G401.6 (cell line): ENCODE data around the gene MYOM1.
"Not testable (repeated sequence)": the region's sequence is repeated elsewhere in the genome, so short reads cannot be mapped to it uniquely, and the experiment has no call there.

Experiments
- FAIRE-seq: peaks from 2 replicates; lab custom pipeline; 2012; peaks lifted over from hg19 to GRCh38; lab: Jason Lieb, UNC

MYOM1 gene

DNA sequence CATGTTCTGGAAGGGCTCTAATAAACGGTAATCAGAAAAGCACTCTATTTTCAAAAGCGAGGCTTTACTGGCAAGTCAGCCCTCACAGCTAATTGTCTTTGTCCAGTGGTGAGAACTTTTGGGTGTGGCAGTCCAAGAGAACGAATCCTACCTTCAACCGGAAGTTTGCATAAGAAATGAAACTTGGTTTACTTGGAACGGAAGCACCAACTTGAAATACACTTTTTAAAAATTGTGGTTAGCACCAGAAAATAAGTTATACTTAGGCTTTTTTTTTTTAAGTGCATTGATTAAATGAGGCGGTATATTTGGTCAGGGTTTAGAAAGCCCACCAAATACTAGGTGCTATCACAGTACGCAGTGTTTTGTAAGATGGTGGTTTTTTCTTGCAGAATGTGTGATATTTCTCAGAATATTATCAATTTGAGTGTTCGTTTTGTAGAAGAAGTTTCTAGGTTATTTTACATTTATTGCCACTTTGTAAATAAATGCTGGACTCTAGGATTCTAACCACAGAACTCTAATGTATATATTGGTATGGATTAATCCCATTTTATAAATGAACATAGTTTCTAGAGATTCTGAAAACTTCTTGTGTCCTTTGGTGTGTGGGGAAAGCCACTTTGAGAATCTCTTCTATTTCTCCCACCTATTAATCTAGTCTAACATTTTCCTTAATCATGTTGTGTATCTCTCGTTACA lies 29.0 kb upstream of the MYOM1 start:
- FAIRE-seq: no peak

DNA sequence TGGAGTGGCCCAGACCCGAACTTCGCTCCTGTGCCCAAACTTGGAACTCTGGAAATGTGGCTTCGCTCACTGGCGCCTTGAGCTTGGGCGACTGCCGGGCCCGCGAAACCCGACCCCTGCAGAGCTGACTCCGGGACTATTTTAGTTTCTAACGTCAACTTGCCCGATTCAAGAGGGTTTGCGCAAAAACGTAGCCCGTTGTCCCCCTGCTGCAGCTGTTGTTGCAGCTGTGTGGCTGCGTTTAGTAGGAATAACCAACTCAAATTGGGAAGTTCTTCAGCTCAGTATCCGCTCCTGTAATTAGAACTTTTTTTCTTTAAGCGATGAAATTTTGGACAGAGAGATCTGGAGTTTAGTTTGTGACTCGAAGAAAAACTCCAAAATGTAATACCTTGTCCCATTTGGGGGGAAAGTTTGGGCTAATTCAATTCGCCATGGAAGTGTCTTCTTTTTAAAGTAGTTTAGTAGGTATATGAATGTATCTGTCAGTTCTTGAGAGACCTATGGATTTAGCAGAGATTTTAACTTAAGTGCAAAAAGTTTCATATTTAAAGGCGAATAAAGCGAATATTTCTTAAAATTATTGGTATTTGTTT lies 28.4 kb upstream of the MYOM1 start:
- no peak for FAIRE-seq

DNA sequence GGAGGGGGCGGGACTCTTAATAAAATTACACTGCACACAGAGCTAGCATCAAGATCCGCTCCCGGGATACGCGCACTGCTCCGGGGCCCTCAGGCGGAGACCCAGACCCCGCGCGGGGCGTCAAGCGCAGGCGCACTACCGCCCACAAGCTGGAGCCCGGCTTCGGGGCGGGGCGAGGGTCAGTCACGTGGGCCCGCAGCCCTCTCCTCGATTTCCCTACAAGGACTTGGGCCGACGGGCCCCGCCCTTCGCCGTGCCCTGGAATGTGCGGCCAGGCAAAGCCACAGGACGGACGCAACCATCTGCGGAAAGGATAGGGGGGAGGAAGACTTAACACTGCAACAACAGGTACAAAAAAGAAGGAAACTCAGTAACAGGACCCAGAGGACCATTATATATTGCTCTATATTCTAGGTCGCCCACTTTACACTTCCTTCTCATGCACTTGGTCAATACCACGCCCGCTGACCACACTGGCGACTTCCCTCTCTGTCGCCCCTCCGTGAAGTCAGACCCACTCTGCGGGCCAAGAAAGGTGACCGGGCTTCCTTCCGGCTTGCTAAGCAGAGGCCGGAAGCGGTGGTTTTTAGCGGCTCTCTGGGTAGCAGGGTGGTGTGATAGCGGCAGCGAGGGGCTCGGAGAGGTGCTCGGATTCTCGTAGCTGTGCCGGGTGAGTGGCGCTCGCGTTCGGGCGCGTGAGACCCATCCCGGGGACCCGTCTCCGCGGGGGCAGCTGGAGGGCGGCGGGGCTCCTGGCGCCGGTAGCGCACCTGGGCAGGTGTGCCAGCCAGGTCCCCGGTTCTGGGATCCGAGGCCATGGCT lies 27.7 kb upstream of the MYOM1 start, which contains the start of gene MYL12A:
Gene MYL12A (plus strand): TSS at position 562 of the 822 bp plus-strand sequence. CDS start 5,447 bp downstream, outside the sequence.
- peak; percentile 93 for FAIRE-seq

DNA sequence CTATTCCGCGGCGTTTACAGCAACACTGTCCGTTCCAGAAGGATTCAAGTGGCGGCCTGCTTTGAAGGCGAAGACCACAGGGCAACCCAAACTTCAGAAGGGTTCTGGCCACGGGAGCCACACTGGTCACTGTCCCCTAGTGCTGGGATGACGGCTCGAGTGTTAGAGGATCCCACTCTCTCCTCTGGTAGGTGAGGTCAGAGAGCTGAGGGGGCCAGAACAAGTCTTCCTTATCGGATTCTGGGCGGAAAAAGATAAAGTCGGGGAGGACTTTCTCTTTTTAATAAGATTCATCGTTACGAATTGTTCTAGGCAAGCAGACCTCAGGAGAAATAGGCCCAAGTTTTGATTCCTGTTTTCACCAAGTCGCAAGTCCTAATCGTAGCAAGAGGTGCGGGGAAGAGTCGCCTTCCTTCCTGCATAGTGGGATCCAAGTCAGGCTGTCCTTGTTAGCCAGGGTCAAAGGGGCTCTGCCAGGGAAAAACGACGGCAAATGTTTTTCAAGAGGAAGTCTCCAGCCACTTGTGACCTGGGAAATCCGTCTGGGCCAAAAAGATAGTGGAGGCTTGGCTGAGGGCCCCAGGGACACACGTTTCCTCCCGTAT lies 27.0 kb upstream of the MYOM1 start:
- FAIRE-seq: no peak

DNA sequence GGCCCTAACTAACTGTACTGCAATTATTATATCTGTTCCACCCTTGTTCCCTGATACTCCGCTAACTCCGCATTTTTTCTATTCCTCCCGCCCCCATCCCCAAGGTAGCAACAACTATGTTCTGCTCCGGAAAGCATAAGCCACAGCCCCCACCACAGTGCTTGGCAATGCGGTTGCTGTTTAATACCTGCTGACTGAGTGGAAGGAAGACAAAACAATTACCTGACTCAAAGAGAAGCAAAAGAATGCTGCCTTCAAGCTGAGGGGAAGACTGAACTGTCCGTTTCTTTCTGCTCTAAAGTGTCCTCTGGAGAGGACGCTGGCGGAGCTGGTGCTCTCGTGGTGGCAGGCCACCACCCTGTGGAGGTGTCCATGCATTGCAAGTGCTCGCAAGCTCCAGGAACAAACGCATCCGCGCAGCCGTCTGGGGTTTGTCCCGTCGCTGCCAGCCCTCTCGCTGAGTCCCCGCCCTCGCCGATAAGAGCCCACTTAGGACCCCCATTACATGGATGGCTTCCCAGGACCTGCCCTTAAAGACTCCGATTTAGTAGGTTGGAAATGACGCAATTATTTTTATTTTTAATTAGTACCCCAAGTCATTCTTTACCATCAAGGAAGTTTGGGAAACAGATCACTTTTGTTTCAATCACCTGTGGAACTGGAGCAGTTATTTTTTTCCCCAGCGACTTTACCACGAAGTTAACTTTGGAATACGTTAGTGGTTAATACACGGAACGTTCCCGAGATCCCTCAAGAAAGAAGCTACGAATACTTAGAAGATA lies 26.3 kb upstream of the MYOM1 start:
- no peak for FAIRE-seq

DNA sequence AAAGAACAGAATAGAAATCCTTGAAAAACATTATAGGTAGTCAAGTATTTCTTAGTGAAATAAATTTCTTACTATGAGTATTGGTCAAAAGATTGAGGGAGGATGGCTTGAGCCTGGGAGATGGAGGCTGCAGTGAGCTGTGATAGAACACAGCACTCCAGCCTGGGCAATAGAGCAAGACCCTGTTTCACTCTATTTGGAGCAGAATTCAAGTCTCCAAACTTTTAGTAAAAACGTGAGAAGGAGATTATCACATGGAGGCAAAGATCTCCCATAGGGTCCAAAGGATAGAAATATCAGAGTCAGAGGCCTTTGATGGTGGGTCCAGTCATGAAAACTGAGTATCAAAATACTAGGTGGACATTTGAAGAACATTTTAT lies 25.4 kb upstream of the MYOM1 start:
- FAIRE-seq: no peak

DNA sequence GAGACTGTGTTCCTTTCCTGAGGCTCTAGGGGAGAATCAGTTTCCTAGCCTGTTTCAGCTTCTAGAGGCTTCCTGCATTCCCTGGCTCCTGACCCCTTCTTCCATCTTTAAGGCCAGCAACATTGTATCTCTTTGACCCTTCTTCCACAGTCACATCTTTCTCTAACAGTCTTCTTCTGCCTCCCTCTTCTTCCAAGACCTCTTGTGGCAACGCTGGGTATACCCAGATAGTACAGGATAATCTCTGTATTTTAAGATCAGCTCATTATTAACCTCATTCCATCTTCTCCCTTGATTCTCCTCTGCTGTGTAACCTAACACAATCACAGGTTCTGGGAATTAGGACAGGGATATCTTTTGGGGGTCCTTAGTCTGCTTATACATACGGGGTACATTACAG lies 19.0 kb upstream of the MYOM1 start:
- FAIRE-seq: no peak

DNA sequence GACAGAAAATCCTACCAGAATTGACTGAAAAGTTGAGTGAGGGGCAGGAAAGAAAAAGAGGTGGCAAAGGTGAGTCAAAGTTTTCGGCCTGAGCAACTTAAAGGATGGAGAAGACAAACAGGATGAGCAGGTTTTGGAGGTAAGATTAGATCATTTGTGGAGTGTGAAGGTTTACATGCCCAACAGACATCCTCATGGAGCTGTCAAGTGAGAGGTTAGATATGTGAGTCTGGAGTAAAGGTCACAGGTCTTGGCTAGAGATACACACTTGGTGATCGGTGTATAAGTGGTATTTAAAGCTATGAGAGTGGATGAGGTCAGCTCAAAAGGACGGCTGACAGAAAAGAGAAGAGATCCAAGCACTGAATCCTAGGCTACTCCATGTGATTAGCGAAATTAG lies 16.7 kb upstream of the MYOM1 start:
- FAIRE-seq: no peak

DNA sequence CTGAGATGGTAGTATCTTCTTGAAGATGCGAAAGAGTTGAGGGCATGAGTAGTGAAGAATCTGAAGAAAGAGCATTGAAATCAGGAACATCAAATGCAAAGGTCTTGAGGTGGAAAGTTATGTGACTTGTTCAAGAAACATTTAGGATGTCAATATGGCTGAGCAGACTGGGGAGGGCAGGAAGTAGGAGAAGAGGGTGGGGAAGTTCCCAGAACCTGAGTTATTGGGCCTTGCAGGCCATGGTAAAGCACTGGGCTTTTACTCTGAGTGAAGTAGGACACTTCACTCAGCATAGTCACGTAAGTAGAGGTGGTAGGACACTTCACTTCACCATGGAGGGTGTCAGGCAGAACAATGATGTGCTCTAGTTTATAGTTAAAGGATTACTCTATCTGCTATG lies 16.1 kb upstream of the MYOM1 start:
- no peak for FAIRE-seq

DNA sequence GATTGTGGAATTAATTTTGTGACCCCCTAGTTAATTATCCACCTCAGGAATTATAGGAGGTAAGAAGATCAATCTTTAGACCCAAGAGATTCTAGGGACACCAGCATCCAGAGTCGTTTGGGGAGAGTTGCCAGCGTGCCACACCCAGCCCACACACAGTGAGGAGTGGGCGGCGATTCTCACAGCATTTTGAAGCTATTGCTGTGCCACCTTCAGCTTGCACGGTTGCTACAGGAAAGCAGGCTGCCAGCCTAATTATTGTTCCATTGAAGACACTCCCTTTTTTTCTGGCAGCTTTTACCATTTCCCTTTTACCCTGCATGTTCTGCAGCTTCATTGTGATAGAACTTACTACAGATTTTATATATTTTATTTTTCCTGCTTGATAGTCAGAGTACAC lies 14.7 kb upstream of the MYOM1 start:
- no peak for FAIRE-seq

DNA sequence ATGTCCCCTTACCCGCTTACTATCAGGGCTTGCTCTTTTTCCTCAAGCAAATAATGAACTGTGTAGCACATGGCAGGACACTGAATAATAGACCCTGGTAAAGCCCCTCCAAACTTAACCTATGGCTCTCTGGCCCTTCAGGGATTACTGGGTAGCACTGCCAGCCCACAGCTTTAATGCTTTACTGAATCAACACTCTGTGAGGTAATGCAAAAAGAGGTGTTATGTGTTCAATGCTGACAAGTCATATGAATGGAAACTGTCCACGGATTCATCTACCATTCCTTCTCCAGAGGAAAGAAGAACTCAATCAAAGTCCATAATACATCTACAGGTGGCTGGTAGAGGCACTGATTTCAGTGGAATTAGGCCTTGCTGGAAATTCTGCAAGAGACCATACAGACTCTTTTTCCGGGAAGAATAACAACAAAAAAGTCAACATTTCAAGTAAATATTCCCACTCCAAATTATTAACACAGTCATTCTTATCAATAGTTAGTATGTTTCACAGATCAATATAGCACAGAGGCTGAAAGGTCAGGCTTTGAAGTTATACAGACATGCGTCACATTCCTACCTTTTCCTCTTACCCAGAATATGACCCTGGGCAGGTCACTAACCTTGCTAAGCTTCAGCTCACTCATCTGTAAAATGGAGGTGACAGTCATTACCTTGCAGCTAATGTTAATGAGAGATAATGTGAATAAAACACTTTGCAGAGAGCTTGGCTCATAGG lies 13.8 kb upstream of the MYOM1 start:
- FAIRE-seq: no peak

DNA sequence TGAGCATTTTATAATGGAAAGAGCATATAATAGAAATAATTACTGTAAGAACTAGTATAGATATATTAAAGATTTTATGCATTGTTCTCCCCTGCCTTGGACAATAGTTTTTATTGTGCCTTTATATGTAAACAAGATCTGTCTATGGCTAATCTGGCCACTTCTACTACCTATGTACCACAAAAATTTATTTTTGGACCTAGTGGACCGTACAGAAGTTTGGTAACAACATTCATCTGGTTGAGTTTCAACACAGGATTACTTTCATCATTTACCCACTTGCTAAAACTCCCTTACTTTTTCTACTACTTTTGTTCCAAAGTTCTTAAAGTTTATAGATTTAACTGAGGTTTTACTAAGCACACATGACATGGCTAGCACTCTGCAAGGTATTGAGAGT lies 13.2 kb upstream of the MYOM1 start:
- FAIRE-seq: no peak

DNA sequence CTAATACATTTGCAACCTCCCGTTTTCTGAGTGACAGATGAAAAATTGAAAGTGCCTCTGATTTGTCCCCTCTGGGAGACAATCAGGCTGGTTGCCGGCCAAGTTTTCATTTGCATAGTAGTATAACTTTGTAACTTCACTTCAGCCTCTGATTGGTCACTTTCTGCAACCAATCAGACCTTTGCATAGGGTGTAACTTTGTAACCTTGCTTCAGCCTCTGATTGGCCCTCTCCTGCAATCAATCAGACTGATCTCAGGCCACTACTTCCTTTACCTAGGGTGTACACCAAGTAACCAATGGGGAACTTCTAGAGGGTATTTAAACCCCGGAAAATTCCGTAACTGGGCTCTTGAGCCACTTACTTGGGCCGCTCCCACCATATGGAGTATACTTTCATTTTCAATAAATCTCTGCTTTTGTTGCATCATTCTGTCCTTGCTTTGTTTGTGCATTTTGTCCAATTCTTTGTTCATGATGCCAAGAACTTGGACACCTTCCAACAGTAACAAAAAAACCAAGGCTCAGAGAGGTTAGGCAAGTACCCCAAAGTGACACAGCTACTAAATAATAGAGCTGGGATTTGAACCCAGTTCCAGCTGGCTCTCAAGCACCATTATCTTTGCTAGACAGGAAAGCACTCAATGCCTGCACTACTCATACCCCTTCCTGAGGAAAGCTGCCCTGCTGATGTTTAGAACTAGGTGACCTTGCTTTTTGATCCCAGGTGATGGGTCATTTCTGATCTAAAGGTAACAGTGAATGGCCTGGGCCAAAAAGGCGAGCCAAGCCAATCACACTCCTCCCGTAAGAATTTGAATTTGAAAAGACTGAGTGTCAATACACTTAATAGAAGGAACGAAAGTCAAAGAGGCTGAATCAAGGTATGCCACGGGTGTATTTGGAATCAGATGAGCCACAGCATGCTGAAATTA lies 10.9 kb upstream of the MYOM1 start:
- no peak for FAIRE-seq

DNA sequence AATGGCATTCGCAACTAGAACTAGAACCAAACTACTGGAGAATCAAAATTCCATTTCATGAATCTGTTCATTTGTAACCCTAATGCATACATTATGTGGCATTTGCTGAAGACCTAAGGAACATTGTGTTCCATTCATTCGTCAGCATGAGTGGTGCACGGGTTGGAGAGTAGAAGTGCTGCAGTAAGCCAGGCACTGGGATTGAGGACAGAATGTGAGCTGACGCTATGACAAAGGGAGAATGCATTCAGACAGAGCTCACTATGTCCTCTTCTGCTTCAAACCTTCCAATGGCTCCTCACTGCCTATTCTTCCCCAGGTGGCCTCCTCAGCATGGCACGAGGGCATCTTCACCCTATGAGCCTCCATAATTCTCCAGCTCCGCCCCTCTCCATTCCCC lies 6.3 kb upstream of the MYOM1 start:
- FAIRE-seq: no peak

DNA sequence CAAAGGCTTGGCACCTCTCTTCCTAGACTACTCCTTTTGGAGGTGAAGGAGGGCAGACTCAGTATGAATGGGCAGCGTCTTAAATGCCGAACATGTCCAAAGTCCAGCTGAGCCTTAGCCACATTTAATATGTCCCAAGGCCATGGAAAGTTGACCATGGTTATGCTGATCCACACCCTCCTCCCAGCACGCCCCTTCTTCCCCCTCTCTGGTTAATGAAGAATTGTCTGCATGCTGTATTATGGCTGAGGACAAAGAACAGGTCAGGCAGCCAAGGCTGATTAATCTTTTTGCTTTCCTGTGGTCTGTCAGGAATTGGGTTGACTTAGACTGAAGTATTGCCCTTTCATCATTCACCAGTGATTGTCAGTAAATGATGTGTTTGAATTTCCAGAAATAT lies 5.8 kb upstream of the MYOM1 start:
- FAIRE-seq: no peak

DNA sequence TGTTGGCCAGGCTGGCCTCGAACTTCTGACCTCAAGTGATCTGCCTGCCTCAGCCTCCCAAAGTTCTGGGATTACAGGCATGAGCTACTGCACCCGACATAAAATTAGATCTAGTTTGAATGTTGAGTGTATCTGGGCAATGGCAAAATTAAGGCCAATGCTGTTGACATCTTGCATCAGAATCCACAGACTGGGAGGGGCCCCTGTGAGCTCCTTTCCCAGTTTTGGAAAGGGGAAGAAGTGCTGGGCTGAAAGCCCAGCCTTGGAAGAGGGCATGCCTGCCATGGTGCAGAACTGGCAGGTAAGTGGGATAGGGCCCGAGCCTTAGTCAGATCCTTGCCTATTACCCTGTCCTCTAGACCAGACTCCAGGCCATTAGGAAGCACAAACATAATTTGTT lies 4.5 kb upstream of the MYOM1 start:
- no peak for FAIRE-seq

DNA sequence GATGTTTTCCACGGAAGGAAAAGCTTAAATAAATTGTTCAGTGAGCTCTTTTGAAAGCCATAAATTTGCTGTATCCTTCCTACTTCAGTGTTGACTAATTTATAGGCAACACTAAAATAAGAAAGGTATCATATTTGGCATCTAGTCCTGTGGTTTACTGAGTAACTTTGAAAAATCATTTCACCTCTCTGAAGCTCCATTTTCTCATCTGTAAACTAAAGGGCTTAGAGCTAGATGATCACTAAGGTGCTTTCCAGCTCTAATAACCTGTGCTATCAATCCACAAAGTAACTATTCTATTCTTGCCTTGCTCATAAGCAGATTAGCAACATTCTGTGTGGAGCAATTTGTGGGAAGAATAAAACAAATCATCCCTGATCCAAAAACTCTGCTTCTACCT lies 3.6 kb upstream of the MYOM1 start:
- FAIRE-seq: no peak

DNA sequence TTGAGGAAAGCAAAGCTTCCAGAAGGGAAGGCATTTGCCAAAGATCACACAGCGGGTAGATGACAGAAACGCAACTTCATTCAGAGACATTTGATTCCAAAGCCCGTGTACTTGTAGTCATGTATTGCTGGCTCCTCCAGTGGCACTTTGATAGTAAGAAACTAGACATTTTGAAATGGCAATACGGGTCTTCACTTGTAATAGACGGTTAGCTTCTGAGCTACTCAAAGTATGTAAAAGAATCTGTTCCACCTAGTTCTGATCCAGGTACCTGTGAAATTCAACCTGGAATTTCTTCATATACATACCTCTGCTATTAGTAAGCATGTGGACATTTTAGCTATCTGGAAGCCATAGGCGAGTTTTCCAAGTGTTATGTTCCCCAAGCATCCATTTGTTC lies 1.7 kb upstream of the MYOM1 start:
- FAIRE-seq: no peak

DNA sequence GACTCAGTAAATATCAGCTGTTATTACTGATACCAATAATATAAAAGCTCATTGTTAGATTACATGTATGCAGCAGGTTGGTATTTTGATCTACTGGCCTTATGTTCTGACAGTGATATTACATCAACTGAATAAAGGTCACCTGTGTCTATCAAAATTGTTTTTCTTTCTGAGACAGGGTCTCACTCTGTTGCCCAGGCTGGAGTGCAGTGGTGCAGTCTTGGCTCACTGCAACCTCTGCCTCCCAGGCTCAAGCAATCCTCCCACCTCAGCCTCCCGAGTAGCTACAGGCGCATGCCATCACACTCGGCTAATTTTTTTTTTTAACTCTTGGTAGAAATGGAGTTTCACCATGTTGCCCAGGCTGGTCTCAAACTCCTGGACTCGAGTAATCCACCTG lies 1.1 kb upstream of the MYOM1 start:
- not testable (repeated sequence) for FAIRE-seq

DNA sequence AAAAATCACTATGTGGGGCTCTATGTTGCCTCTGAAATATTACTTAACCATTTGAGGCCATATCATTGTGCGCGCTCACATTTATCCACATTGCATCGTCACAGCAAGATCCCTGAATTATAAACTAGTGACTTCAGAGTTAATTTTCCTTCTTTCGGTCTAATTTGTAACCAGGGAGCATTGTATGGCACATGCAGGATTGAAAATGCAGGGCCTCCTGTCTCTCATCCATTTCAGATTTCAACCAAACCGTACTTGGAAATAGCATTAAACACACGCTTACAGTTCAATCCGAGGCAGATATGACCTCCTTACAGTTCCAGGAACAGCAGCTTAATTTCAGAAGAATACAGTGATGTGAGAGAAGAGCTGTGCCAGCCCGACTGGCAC lies 532 bp downstream of the MYOM1 start:
- no peak for FAIRE-seq
